HG03045 (cell line): ENCODE measurements around the gene SLC44A1.

Source experiments
- ATAC-seq: cut with Tn5 transposase; IDR thresholded peaks from one replicate; pipeline ENCODE4 v1.9.1; 2021; ENCODE audit warnings: mild to moderate bottlenecking, moderate library complexity; ENCODE audit not compliant: unreplicated experiment

The SLC44A1 gene

GRCh38 chr9:105331755-105332154 lies 87.3 kb downstream of the SLC44A1 start:
- no peak for ATAC-seq

DNA sequence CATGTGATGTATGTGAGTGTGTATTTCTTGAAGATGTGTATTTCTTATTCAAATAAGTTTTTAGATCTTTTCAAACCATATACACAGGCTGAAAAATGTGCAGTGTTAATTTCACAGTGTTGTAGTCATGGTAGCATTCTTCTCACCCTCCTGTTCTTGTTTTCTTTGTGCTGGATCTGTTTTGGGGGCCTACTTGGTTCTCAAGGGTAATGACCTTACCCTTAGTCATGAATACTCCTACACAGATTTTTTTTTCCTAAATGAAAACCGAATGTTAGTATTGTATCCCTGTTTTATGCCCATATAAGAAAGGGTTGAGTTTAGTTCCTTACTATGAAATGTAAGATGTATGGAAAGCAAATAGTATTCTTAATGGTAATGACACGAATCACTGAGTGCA lies 88.0 kb downstream of the SLC44A1 start:
- ATAC-seq = no peak

- no peak for ATAC-seq
Observed at GRCh38 chr9:105333076-105333475, 88.6 kb downstream of the SLC44A1 start.

- no peak for ATAC-seq
Observed at GRCh38 chr9:105333811-105334210, 89.4 kb downstream of the SLC44A1 start.

DNA sequence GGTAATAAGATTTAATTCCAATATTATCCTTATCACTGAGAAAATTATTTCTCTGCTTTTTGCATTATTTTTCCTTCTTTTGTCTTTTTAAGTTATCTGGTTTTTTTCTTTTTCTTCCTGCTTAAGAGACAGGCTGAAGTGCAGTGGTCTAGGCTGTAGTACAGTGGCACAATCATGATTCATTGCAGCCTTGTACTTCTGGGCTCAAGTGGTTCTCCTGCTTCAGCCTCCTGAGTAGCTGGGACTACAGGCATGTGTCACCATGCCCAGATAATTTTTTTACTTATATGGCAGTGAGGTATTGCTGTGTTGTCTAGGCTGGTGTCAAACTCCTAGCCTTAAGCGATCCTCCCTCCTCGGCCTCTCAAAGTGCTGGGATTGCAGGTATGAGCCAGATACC lies 93.9 kb downstream of the SLC44A1 start:
- no peak for ATAC-seq

GRCh38 chr9:105339849-105340248 lies 95.4 kb downstream of the SLC44A1 start:
- no peak for ATAC-seq

GRCh38 chr9:105341434-105342146 lies 97.1 kb downstream of the SLC44A1 start:
- ATAC-seq = peak; percentile 72

DNA sequence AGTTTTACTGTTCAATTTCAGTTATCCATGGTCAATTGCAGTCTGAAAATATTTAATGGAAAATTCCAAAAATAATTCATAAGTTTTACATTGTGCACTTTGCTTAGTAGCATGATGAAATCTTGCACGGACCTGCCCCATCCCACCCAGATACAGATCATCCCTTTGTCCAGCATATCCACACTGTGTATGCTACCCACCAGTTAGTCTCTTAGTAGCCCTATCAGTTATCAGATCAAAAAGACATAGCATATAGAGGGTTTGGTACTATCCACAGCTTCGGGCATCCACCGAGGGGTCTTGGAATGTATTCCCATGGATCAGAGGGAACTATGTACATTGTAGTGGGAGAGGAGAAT lies 97.7 kb downstream of the SLC44A1 start:
- ATAC-seq = no peak

DNA sequence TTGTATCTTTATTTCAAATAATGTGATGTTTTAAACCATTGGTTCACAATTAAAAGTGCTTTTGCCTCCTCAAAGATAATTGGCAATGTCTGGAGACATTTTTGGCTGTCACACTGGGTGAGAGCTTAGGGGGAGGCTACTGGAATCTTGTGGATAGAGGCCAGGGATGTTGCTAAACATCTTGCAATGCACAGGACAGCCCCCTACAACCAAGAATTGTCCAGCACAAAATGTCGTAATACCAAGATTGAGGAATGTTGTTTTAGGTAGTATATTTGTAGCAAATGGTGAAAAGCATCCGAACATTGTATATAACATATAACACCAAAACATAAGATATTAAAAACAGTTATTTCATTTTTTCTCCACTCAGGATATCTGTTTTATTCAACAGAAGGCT lies 99.8 kb downstream of the SLC44A1 start:
- no peak for ATAC-seq

- ATAC-seq = no peak
Observed at GRCh38 chr9:105345626-105346025, 101.2 kb downstream of the SLC44A1 start.

GRCh38 chr9:105346273-105346672 lies 101.8 kb downstream of the SLC44A1 start:
- no peak for ATAC-seq

DNA sequence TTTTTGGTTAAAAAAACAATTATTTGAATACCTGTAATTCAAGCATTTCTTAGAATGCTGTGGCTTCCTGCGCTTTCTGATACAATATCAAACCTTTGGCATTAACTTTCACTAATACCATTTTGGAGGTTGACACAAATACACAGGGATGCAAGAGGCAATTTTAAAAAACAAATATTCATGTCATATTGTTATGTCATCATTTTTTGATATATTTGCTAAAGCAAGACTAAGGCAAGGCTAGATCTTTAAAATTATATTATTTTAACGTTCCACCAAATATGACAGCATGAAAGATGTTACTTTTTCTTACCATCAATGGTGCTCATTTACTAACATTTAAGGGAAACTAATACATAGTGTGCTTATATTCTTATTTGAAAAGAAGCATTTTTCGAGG lies 110.0 kb downstream of the SLC44A1 start:
- ATAC-seq = no peak

GRCh38 chr9:105355781-105356180 lies 111.3 kb downstream of the SLC44A1 start:
- ATAC-seq = peak; percentile 41

- ATAC-seq = peak; percentile 93
Observed at GRCh38 chr9:105357937-105358336, 113.5 kb downstream of the SLC44A1 start.

GRCh38 chr9:105359892-105360291 lies 115.4 kb downstream of the SLC44A1 start:
- ATAC-seq = peak; percentile 48

DNA sequence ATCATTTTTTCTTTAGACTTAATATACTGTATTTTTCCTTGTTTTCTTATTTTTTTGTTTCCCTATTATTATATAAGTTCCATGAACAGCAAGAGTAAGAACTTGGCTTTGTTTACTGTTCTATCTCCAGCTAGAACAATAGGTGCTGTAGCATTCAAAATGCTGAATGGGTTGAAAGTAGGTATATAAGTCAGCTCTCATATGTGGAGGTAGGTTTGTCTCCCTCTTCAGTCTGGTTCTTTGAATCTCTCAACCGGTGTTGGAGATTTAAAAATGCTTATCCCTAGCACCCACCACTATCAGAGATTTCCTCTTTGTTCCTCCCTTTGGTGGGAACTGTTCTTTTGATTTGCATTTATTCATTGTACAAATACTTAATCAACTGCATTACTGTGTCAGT lies 115.9 kb downstream of the SLC44A1 start:
- no peak for ATAC-seq

DNA sequence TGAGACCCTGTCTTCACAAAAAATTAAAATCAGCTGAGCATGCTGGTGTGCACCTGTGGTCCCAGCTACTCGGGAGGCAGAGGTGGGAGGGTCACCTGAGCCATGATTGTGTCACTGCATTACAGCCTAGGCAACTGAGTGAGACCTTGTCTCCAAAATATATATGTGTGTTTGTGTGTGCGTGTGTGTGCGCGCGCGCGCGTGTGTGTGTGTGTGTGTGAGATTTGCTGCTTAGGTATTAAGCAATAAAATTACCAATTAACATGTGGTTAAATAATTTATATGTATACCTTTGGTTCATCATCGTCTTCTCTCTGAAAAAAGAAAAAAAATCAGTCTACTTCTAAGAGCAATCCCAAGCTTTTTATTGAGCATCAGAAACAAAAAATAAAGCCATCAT lies 117.4 kb downstream of the SLC44A1 start:
- no peak for ATAC-seq

DNA sequence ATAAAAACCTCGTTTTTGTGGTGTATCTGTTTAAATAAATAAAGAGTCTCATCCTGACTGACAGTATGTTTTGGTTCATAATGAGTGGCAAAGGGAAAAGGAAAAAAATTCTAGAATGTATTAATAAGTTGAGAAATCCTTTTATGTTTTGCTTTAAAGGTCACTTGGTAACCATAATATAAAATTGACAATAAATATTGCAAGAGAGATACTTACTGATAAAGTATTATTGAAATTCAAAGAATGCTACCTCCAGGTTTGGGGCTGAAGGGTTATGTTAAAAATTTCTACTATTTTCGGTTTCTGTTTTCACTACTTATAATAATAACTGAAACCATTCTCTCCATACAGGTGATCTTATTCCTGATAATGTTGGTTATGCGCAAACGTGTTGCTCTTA lies 118.0 kb downstream of the SLC44A1 start:
- no peak for ATAC-seq

DNA sequence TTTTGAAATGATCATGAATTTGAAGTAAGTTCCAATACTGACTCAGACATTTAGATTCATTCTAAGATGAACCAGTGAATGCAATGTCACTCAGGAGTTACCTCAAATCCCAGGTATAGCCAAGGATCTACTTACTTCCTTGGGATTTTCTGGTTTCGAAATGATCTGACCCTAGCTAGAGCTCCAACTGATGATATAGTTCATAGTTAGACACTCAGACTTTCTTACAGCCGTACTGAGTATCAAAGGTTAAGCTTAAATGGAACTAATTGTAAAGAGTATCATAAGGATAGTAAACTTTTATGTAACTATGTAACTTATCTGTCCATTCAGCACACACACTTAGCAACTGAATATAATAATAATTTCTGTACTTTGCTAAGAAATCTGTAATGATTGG lies 119.4 kb downstream of the SLC44A1 start:
- ATAC-seq = no peak

GRCh38 chr9:105369911-105370310 lies 125.5 kb downstream of the SLC44A1 start:
- ATAC-seq = no peak

GRCh38 chr9:105373723-105374122 lies 129.3 kb downstream of the SLC44A1 start:
- no peak for ATAC-seq

DNA sequence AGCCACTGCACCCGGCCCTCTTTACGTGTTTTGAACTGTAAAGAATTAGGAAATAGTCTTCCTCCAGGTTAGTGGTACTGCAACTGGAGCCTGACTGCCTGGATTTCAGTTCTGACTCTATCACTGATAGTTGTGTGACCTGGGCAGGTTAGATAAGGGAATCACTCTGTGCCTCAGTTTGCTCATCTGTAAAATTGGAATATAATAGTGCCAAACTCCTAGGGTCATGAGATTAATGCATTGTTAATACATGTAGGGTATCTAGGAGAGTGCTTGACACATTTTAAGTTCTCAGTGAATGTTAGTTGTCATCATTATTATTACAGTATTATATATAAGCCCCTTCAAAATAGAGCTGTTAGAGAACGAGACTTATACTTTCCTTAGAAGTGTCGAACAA lies 130.9 kb downstream of the SLC44A1 start:
- no peak for ATAC-seq

- no peak for ATAC-seq
Observed at GRCh38 chr9:105376893-105377292, 132.4 kb downstream of the SLC44A1 start.
